Mucosa of descending colon (tissue), 3 donors: ENCODE results near the gene IL21R. TPM values are rescaled to one million over a fixed set of nuclear protein-coding genes. Genes with fewer than 3 reads are reported as not detected.

Experiments used
- ATAC-seq: fragments of 200-7000 bp; cut with Tn5 transposase; one replicate; pipeline ENCODE4 v1.9.1; 2020; ENCODE audit warnings: mild to moderate bottlenecking, moderate library complexity
- DNase-seq, 3 donors: peaks; one replicate each; pipeline ENCODE4 v3.0.0-alpha.2; 2020
- H3K36me3 ChIP-seq: fragments of 200-600 bp; one replicate; pipeline ENCODE4 v1.8.0; 2021; ENCODE audit warnings: low read depth, mild to moderate bottlenecking
- H3K4me1 ChIP-seq: fragments of 200-600 bp; one replicate; pipeline ENCODE4 v1.8.0; 2021; ENCODE audit warnings: low read depth, mild to moderate bottlenecking
- H3K4me3 ChIP-seq: fragments of 200-600 bp; one replicate; pipeline ENCODE4 v1.8.0; 2021; ENCODE audit warnings: mild to moderate bottlenecking
- H3K9me3 ChIP-seq: fragments of 200-600 bp; one replicate; pipeline ENCODE4 v1.8.0; 2021; ENCODE audit warnings: mild to moderate bottlenecking
- intact Hi-C, 2 donors: fragments of 100-400 bp; cut with DNase I in 1 of 2; cut with micrococcal nuclease in 1 of 2; formaldehyde crosslinking; loops; one replicate each; pipeline versions ENCODE4 v1.11.0 to v1.11.1; 2022; cut with DNase I, micrococcal nuclease
- total RNA-seq, 3 donors: library from RNA; stranded (reverse); fragmentation: NEBNext Ultra II Directional in 2 of 3; extraction: Animal tissue kit (Norgen Biotek cat#: 25700) in 2 of 3; gene quantifications; one replicate each; pipeline versions ENCODE4 v1.2.1 to v1.2.4, GENCODE V29; 2021 to 2023
- TF ChIP-seq, protein P1 (sequence below): fragments of 200-600 bp; IDR thresholded peaks from one replicate; pipeline ENCODE4 v1.8.0; 2022; ENCODE audit warnings: antibody characterized with exemption, mild to moderate bottlenecking
- donor health status: DM: no; HTN: no; CAD: no; lungs with moderate emphysema.
- donor health status: DM: no; HTN: no; CAD: no.
- donor health status: DM: no; HTN: yes; CAD: no.

IL21R gene
- total RNA-seq, 3 donors from 2014 or later: 0.47 to 1.4 (median 1.0) TPM

DNA sequence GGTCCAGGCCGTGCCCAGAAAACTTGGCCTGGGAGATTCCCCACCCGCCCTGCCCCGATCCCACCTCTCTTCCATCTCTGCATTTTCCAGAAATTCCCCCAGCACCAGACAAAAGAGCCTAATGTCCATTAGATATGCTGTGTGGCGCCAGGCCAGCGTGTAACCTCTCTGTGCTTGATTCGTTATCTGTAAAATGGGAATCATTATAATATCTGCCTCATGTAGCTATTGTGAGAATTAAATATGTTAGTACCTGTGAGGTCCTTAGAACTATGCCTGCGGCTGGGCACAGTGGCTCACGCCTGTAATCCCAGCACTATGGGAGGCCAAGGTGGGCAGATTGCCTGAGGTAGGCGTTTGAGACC is 33.6 kb upstream of the IL21R start:
- Histone ChIP-seq H3K9me3 (no peaks in the 10 kb centered on the region), H3K4me1 (peaks cover 26% of the 10 kb centered on the region), H3K4me3 (no peak overlapping the region), H3K36me3 (no peaks in the 10 kb centered on the region)
- TF ChIP-seq, protein P1, sequence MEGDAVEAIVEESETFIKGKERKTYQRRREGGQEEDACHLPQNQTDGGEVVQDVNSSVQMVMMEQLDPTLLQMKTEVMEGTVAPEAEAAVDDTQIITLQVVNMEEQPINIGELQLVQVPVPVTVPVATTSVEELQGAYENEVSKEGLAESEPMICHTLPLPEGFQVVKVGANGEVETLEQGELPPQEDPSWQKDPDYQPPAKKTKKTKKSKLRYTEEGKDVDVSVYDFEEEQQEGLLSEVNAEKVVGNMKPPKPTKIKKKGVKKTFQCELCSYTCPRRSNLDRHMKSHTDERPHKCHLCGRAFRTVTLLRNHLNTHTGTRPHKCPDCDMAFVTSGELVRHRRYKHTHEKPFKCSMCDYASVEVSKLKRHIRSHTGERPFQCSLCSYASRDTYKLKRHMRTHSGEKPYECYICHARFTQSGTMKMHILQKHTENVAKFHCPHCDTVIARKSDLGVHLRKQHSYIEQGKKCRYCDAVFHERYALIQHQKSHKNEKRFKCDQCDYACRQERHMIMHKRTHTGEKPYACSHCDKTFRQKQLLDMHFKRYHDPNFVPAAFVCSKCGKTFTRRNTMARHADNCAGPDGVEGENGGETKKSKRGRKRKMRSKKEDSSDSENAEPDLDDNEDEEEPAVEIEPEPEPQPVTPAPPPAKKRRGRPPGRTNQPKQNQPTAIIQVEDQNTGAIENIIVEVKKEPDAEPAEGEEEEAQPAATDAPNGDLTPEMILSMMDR: no peak
- intact Hi-C loops: loop anchor here in 1 of 2 donors (5.0 kb wide), 2 partner anchors 136 to 191 kb away; no protein-coding TSS in a partner anchor
- no peak for ATAC-seq
- DNase-seq: no peak

DNA sequence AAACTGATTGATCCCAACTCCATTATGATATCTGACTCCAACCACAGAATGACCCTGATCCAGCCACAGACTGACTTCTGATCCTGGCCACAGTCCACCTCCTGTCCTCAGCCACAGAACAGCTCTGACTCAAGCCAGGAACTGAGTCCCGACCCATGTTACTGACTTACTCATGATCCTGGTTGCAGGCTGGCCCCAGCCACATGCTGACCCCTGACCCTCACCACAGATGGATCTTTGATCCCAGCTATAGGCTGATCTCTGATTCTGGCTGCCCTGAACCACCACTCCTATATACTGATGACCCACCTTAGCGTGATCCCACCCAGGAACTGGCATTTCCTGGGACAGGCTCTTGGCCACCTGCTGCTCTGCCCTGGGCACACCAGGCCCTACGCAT is 32.2 kb upstream of the IL21R start:
- intact Hi-C loops: loop anchor here in 1 of 2 donors (5.0 kb wide), 2 partner anchors 138 to 193 kb away; no protein-coding TSS in a partner anchor
- H3K9me3 ChIP-seq: no peaks in the 10 kb centered on the region
- DNase-seq (no peak), ATAC-seq (no peak)
- no peaks in the 10 kb centered on the region for H3K36me3 ChIP-seq
- TF ChIP-seq, protein P1: no peak
- H3K4me1 ChIP-seq: peaks cover 13% of the 10 kb centered on the region
- H3K4me3 ChIP-seq: no peak overlapping the region

DNA sequence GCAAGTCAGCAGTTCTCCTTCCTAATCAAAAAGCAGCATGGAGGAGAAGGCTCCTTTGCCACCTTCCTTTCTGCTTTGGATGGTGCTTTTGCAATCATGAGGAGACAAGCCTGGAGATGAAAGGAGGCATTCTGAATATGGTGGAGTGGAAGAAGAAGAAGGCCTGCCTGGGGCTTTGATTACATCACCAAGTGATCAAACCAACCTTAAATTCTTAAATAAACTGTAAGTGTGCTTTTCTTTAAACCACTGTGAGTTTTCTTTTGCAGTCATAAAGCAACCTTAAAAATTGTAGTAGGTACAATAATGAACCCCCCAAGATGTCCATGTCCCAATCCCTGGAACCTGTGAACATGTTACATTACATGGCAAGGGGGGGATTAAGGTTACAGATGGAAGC is 31.7 kb upstream of the IL21R start:
- Histone ChIP-seq H3K4me3 (no peak overlapping the region), H3K36me3 (no peaks in the 10 kb centered on the region), H3K4me1 (peaks cover 13% of the 10 kb centered on the region), H3K9me3 (no peaks in the 10 kb centered on the region)
- ATAC-seq (no peak), DNase-seq (no peak)
- intact Hi-C loops: no loop called here
- TF ChIP-seq, protein P1: no peak

DNA sequence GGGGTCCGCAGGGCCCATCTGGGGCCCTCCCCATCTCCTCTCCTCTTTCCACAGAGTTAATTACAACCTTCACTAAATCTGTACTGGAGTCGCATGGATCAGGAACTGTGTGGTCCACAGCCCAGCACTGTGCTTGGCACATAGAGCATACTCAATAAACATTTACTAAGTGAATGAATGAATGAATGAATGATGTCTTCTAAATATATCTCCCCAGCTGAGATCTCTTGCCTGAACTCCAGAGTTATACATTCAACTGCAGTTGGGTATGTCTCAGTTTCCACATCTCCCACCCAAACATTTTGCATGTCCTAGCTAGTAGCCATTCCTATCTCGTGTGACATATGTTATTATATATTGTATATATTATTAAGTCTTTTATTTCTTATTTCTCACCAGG is 28.7 kb upstream of the IL21R start:
- intact Hi-C loops: no loop called here

DNA sequence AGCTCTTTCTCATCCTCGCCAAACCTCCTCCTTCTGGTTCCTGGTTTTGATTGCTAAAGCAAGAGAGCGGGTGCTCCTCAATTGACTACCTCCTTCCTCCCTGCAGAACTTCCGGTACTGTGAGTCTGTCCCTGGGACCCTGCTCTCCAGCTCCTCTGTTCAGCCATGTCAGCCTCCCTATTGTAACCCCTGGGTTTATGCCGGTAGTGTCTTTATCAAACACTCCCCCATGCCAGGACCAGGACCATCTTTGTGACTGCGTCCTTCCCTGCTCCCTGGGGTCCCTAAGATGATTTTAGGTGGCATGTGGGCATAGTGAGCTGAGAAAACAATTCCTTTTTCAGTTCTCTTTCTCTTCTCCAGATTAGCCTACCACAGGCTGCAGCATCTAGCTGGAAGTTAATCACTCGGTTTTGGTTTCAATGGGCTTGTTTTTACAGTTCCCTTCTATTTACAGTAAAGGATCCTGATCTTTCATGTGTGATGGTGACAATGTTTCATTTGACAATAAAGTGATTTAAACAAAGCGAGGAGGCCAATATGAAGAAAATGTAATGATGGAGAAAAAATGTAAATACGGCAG is 27.7 kb upstream of the IL21R start:
- no peak for ATAC-seq
- Histone ChIP-seq H3K9me3 (no peaks in the 10 kb centered on the region), H3K4me3 (no peak overlapping the region), H3K4me1 (no peaks in the 10 kb centered on the region), H3K36me3 (no peaks in the 10 kb centered on the region)
- no peak for DNase-seq
- intact Hi-C loops: no loop called here
- TF ChIP-seq, protein P1: no peak

More for the DNA sequence above, 28.7 kb upstream of the IL21R start:
- TF ChIP-seq, protein P1: no peak
- DNase-seq: no peak
- H3K4me3 ChIP-seq: no peak overlapping the region
- H3K36me3 ChIP-seq: no peaks in the 10 kb centered on the region
- ATAC-seq: no peak
- no peaks in the 10 kb centered on the region for H3K9me3 ChIP-seq
- H3K4me1 ChIP-seq: no peaks in the 10 kb centered on the region
